ENCODE data around the gene GXYLT2.

GXYLT2 gene

DNA sequence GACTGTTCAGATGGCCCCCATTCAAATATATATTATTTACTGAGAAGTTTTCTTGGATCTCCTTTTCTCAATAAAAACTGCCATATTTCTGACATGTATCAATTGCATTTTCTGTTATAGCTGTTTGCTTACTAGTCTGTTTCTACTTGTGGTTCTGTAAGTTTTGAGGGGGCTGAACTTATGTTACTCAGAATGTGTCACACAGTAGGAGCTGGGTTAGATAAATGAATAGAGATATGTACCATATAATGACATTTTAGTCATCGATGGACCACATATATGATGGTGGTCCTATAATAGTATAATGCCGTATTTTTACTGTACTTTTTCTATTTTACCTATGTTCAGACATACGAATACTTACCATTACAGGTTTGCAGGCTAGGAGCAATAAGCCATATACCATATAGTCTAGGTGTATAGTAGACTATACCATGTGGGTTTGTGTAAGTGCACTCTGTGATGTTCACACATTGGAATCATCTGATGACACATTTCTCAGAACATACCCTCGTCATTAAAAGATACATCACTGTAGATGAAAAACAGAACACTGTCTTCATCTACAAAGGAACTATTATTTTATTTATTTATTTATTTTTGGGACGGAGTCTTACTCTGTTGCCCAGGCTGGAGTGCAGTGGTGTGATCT, 131.1 kb downstream of the GXYLT2 start:
- no peak overlapping the region for H3K4me3 ChIP-seq (replicated peaks; ENCODE audit: low read depth, low read length)
- no peak for DNase-seq (ENCODE audit: low read depth)
- TF ChIP-seq, protein P1, sequence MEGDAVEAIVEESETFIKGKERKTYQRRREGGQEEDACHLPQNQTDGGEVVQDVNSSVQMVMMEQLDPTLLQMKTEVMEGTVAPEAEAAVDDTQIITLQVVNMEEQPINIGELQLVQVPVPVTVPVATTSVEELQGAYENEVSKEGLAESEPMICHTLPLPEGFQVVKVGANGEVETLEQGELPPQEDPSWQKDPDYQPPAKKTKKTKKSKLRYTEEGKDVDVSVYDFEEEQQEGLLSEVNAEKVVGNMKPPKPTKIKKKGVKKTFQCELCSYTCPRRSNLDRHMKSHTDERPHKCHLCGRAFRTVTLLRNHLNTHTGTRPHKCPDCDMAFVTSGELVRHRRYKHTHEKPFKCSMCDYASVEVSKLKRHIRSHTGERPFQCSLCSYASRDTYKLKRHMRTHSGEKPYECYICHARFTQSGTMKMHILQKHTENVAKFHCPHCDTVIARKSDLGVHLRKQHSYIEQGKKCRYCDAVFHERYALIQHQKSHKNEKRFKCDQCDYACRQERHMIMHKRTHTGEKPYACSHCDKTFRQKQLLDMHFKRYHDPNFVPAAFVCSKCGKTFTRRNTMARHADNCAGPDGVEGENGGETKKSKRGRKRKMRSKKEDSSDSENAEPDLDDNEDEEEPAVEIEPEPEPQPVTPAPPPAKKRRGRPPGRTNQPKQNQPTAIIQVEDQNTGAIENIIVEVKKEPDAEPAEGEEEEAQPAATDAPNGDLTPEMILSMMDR (IDR thresholded peaks at IDR 0.05; ENCODE audit: low read length, missing control alignments), result no peak

DNA sequence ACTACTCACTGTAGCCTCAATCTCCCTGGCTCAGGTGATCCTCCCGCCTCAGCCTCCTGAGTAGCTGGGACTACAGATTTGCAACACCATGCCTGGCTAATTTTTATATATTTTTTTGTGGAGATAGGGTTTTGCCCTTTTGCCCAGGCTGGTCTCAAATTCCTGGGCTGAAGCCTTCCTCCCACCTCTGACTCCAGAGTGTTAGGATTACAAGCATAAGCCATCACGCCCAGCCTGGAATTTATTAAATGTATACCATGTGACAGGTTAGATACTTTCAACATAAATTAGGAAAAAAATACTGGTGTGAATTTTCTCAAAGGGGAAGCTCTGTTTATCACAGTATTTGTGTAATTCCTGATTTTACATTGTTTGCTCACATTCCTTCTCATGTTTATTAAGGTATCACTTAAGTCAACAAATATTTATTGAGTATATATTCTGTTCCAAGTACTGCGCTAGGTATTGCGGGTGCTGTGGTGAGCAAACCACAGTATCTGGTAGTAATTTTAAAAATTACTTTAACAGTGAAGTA, 133.5 kb downstream of the GXYLT2 start:
- TF ChIP-seq, protein P1 (IDR thresholded peaks at IDR 0.05; ENCODE audit: low read length, missing control alignments), result no peak
- H3K4me3 ChIP-seq (replicated peaks; ENCODE audit: low read depth, low read length), result no peak overlapping the region
- DNase-seq (ENCODE audit: low read depth), result no peak

DNA sequence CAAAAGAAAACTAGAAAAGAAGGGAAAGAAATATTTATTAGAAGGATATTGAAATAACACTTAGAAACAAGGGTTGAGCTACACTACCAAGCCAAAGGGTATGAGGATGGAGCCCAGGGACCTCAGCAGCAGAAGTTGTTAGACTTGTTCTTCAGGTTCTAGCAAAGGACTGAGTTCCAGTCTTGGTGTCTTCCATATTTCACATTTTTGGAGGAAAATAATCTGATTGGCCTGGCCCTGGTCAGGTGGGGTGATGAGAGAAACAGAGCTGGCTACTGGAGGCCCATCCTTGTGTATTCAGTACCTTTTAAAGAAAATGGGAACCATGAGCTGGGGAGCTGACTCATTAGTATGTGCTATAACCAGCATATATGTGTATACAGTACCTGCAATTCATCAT, 137.0 kb downstream of the GXYLT2 start:
- TF ChIP-seq, protein P1 (IDR thresholded peaks at IDR 0.05; ENCODE audit: low read length, missing control alignments), result no peak
- H3K4me3 ChIP-seq (replicated peaks; ENCODE audit: low read depth, low read length), result no peak overlapping the region
- no peak for DNase-seq (ENCODE audit: low read depth)

DNA sequence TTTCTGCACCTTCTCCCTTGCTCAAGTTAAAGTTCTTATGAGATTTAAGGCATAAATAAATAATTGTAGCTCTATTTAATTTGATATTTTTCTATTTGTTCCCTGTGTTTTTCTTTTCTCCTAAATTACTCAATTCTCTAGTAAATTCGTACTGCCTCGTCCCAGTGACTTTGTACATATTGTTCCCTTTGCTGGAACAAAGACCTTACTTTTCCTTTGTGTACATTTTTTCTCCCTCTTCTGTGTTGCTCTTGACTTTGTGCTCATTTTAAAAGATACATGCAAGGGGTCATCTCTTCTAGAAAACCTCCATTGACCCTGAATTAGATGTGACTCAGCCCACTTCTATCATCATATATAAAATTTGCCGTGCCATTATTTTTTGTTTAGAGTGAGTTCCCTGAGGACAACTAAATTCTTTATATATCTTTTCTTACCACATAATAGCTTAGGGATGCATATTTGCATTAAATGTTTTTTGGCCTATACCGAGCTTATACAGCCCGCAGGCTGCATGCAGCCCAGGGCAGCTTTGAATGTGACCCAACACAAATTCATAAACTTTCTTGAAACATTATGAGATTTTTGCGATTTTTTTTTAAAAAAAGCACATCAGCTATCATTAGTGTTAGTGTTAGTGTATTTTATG, 138.4 kb downstream of the GXYLT2 start:
- TF ChIP-seq, protein P1 (IDR thresholded peaks at IDR 0.05; ENCODE audit: low read length, missing control alignments), result no peak
- H3K4me3 ChIP-seq (replicated peaks; ENCODE audit: low read depth, low read length), result no peak overlapping the region
- no peak for DNase-seq (ENCODE audit: low read depth)

Data from fibroblast of pulmonary artery (primary cell).